Measurements from ENCODE around the gene HORMAD2. TPM values are rescaled to one million over a fixed set of nuclear protein-coding genes. Genes with fewer than 3 reads are reported as not detected.

The HORMAD2 gene
- total RNA-seq, 1 donor from 2014 or later: not detected

GRCh38 chr22:30176431-30176830 is 96.2 kb downstream of the HORMAD2 start:
- DNase-seq: no peak
- Mint-ChIP-seq H3K9me3 (ENCODE audit: unreplicated experiment) (no peaks in the 10 kb centered on the region), H3K36me3 (ENCODE audit: unreplicated experiment) (no peaks in the 10 kb centered on the region), H3K27me3 (ENCODE audit: unreplicated experiment) (peaks cover 5% of the 10 kb centered on the region), H3K27ac (ENCODE audit: unreplicated experiment) (no peak overlapping the region), H3K4me1 (ENCODE audit: low read depth, unreplicated experiment) (no peaks in the 10 kb centered on the region), H3K4me3 (ENCODE audit: unreplicated experiment) (no peak overlapping the region)
- no peak for TF ChIP-seq CTCF (IDR thresholded peaks at IDR 0.05; ENCODE audit: partially characterized antibody, unreplicated experiment)

GRCh38 chr22:30178181-30179126 is 98.2 kb downstream of the HORMAD2 start:
- H3K27me3 Mint-ChIP-seq (ENCODE audit: unreplicated experiment): peaks cover 1% of the 10 kb centered on the region
- no peak overlapping the region for H3K4me3 Mint-ChIP-seq (ENCODE audit: unreplicated experiment)
- DNase-seq: no peak
- TF ChIP-seq CTCF (IDR thresholded peaks at IDR 0.05; ENCODE audit: partially characterized antibody, unreplicated experiment): no peak
- no peaks in the 10 kb centered on the region for H3K36me3 Mint-ChIP-seq (ENCODE audit: unreplicated experiment)
- no peaks in the 10 kb centered on the region for H3K4me1 Mint-ChIP-seq (ENCODE audit: low read depth, unreplicated experiment)
- H3K27ac Mint-ChIP-seq (ENCODE audit: unreplicated experiment): no peak overlapping the region
- no peaks in the 10 kb centered on the region for H3K9me3 Mint-ChIP-seq (ENCODE audit: unreplicated experiment)

DNA sequence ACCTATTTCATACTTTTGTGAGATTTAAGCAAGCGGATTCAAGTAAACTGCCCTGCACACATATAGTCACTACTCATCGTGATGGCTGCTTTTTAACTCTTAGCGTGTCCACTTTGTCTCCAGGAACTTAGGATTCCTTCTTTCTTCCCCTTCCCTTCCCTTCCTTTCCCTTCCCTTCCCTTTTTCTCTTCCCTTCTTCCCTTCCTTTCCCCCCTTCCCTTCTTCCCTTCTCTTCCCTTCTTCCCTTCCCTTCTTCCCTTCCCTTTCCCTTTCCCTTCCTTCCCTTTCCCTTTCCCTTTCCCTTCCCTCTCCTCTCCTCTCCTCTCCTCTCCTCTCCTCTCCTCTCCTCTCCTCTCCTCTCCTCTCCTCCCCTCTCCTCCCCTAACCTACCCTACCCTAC is 100.4 kb downstream of the HORMAD2 start:
- H3K27ac Mint-ChIP-seq (ENCODE audit: unreplicated experiment): no peak overlapping the region
- TF ChIP-seq CTCF (IDR thresholded peaks at IDR 0.05; ENCODE audit: partially characterized antibody, unreplicated experiment): no peak
- DNase-seq: no peak
- no peak overlapping the region for H3K4me3 Mint-ChIP-seq (ENCODE audit: unreplicated experiment)
- no peaks in the 10 kb centered on the region for H3K27me3 Mint-ChIP-seq (ENCODE audit: unreplicated experiment)
- H3K4me1 Mint-ChIP-seq (ENCODE audit: low read depth, unreplicated experiment): no peaks in the 10 kb centered on the region
- no peaks in the 10 kb centered on the region for H3K9me3 Mint-ChIP-seq (ENCODE audit: unreplicated experiment)
- H3K36me3 Mint-ChIP-seq (ENCODE audit: unreplicated experiment): no peaks in the 10 kb centered on the region

- no peak overlapping the region for H3K4me3 Mint-ChIP-seq (ENCODE audit: unreplicated experiment)
- H3K27me3 Mint-ChIP-seq (ENCODE audit: unreplicated experiment): no peaks in the 10 kb centered on the region
- no peak for TF ChIP-seq CTCF (IDR thresholded peaks at IDR 0.05; ENCODE audit: partially characterized antibody, unreplicated experiment)
- H3K4me1 Mint-ChIP-seq (ENCODE audit: low read depth, unreplicated experiment): no peaks in the 10 kb centered on the region
- H3K27ac Mint-ChIP-seq (ENCODE audit: unreplicated experiment): no peak overlapping the region
- no peaks in the 10 kb centered on the region for H3K9me3 Mint-ChIP-seq (ENCODE audit: unreplicated experiment)
- H3K36me3 Mint-ChIP-seq (ENCODE audit: unreplicated experiment): no peaks in the 10 kb centered on the region
- no peak for DNase-seq
These were observed 101.4 kb downstream of the HORMAD2 start for GRCh38 chr22:30181459-30182349.

Data from glutamatergic neuron (in vitro differentiated cells).